NB4 (cell line): ENCODE data around the gene CREBRF.

ENCODE experiments used
- DNase-seq: peaks from one replicate; pipeline ENCODE4 v3.0.0; 2010; ENCODE audit warnings: low read depth
- H3K4me3 ChIP-seq: one replicate; pipeline ENCODE4 v1.5.1; 2011; ENCODE audit warnings: mild to moderate bottlenecking, low read depth, low read length, moderate library complexity
- MYC ChIP-seq: IDR thresholded peaks from 2 replicates; pipeline ENCODE4 v1.6.1; 2011; ENCODE audit warnings: low read depth, low read length
- POLR2A ChIP-seq: IDR thresholded peaks from 2 replicates; pipeline ENCODE4 v1.6.1; 2011; ENCODE audit warnings: mild to moderate bottlenecking; ENCODE audit not compliant: insufficient read length; ENCODE audit errors: extremely low read depth
- TF ChIP-seq, protein P1 (sequence below): IDR thresholded peaks from 2 replicates; pipeline ENCODE4 v1.6.1; 2011; ENCODE audit warnings: low read depth, low read length
- TF ChIP-seq, protein P2 (sequence below): IDR thresholded peaks from one replicate; pipeline ENCODE4 v1.5.1; 2012; ENCODE audit warnings: low read depth, low read length

The CREBRF gene

DNA sequence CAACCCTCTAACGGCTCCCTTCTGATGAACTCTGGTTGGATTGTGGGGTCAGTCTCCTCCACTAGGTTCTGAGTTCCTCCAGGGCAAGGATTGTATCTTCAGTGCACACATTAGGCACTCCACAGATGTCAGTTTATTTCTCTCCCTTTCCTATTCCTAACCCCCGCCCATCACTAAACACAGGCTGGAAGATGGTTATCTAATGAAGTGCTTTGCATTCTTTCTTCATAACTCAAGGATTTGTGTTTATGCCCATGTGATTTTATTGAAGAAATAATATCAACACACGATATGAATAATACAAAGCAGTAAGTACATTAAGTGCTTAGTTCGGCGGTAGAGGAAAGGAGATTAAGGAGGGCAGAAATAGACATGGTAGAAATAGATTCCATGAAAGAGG lies 4.4 kb upstream of the CREBRF start:
- H3K4me3 ChIP-seq: no peak overlapping the region
- TF ChIP-seq MYC: no peak
- TF ChIP-seq POLR2A: no peak
- TF ChIP-seq, protein P1, sequence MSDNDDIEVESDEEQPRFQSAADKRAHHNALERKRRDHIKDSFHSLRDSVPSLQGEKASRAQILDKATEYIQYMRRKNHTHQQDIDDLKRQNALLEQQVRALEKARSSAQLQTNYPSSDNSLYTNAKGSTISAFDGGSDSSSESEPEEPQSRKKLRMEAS: no peak
- DNase-seq: no peak

DNA sequence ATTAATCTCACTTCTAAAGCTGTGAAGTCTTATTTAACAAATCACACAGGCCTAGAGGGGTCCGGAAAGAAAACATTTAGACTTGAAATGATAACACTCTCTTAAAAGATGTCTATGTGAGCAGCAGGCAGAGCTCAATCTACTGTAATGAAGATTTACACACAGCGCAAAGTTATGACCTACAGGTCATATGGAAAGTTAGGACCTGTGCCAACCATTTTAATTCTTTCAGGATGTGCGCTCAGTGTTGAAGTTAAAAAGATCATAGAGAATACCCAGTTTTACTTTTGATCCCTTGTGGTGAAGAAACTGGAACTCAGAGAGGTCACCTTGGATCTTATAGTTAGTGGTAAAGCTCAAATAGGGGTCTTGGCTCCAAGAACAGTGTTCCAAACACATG lies 3.1 kb upstream of the CREBRF start:
- no peak for TF ChIP-seq POLR2A
- no peak for TF ChIP-seq MYC
- TF ChIP-seq, protein P2, sequence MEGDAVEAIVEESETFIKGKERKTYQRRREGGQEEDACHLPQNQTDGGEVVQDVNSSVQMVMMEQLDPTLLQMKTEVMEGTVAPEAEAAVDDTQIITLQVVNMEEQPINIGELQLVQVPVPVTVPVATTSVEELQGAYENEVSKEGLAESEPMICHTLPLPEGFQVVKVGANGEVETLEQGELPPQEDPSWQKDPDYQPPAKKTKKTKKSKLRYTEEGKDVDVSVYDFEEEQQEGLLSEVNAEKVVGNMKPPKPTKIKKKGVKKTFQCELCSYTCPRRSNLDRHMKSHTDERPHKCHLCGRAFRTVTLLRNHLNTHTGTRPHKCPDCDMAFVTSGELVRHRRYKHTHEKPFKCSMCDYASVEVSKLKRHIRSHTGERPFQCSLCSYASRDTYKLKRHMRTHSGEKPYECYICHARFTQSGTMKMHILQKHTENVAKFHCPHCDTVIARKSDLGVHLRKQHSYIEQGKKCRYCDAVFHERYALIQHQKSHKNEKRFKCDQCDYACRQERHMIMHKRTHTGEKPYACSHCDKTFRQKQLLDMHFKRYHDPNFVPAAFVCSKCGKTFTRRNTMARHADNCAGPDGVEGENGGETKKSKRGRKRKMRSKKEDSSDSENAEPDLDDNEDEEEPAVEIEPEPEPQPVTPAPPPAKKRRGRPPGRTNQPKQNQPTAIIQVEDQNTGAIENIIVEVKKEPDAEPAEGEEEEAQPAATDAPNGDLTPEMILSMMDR: no peak
- TF ChIP-seq, protein P1: no peak
- no peak overlapping the region for H3K4me3 ChIP-seq
- no peak for DNase-seq

DNA sequence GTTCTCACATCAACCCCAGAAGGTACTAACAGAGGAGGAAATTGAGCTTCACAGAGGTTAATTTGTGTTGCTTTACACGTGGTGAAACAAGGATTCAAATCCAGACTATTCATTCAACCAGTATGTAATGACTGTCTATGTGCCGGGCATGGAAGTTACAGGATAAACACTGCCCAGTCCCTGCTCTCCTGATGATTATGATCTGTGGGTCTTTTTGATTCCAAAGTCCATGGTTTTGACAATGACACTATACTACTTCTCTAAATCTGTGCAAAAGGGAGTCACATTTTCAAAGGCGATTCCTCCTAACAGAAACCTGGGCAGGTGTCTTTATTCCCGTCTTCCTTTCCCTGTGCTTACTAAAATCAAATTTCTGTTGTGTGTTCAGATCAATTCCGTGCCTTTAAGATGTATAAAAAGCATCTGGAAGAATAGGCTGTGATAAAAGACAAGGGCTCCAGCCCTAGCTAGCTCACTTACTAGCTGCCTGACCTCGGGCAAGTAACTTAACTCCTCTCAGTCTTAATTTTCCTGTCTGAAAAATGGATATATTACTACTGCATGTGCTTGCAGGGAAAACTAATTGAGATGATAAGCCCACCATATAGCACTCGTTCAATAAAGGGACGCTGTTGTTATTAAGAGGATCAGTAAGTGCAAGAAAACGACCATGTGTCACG lies 970 bp upstream of the CREBRF start:
- no peak for DNase-seq
- TF ChIP-seq, protein P2: no peak
- TF ChIP-seq MYC: no peak
- TF ChIP-seq, protein P1: no peak
- TF ChIP-seq POLR2A: no peak
- peak overlapping the region; percentile 58 for H3K4me3 ChIP-seq

DNA sequence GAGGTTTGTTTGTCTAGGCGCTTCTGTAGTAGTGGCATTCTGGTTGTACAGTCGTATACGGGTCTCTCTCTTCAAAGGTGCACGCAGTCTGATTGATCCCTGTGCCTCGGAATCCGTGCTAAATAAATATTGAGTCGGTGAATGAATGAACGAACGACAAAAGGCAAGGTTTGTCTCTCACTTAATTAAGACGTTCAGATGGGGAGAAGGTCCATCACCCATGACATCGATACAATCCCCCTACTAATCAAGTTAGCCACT lies 500 bp upstream of the CREBRF start:
- TF ChIP-seq, protein P1: no peak
- TF ChIP-seq, protein P2: no peak
- no peak for DNase-seq
- peak overlapping the region; percentile 58 for H3K4me3 ChIP-seq

DNA sequence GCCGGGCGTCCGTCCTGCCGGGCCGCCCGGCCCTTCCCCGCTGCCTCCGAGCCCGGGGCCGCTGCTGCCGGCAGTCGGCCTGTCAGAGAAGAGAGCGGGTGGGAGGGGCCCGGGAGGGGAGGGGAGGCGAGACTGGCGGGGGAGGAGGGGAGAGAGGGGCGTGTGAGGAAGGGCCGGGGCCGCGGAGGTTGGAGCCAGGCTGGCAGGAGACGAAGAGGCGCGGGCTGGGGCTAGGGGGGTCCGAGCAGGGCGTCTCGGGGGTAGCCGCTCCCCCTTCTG lies 570 bp downstream of the CREBRF start:
- no peak for DNase-seq
- H3K4me3 ChIP-seq: peak overlapping the region; percentile 63
- TF ChIP-seq, protein P1: no peak
- TF ChIP-seq, protein P2: no peak
- TF ChIP-seq POLR2A (no peak), MYC (no peak)

DNA sequence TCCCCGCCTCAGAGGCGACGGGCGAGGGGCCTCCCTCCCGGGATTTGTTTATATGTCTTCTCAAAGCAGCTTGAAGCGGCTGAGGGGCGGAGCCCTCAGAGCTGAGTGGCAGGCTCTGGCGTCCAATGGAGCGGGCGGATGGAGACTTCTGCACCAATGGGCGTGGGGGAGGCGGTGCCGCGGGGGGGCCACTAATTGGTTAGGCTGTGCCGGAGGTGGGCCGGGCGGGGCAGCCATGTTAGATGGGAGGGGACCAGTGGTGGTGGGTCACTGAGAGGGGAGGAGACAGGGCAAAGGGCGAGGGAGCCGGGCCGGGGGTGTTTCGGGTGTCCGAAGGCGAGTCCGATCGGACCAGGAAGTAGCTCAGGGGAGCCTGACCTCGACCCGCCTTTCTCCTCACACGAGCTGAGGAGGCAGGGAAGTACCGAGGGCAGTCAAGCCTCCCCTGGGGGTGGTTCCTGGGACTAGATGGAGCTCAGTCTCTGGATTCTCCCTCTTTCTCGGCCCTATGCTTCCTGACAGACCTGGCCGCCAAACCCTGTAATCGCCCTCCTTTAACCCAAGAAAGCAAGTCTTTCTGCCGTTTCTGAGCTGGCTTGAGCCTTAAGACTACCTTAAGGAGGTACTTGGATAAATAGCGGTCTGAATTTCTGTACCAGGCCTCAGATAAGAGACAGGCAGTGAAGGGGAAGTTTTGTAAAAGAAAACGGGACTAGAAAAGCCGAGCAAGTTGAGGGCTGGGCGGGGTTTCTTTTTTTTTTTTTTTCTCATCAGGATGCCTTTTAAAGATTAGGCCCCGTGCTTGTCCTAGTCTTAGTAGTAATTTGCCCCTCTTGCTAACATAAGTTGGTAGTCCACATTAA lies 1.1 kb downstream of the CREBRF start:
- peak; percentile 98 for DNase-seq
- H3K4me3 ChIP-seq: peak overlapping the region; percentile 90
- TF ChIP-seq MYC (0 out of 2 replicates have a peak, but pooled peaks have one; percentile 13), POLR2A (peak; percentile 33)
- TF ChIP-seq, protein P2: no peak
- TF ChIP-seq, protein P1: peak; percentile 21; the same call in 1 of the 2 replicates
